GM19351 (cell line): Measurements from ENCODE around the gene WWOX.

Experiments
- ATAC-seq: cut with Tn5 transposase; IDR thresholded peaks from one replicate; pipeline ENCODE4 v1.9.1; 2021; ENCODE audit warnings: mild to moderate bottlenecking, moderate library complexity; ENCODE audit not compliant: unreplicated experiment

Gene WWOX

GRCh38 chr16:79171504-79171903 is 1072.0 kb downstream of the WWOX start:
- no peak for ATAC-seq

DNA sequence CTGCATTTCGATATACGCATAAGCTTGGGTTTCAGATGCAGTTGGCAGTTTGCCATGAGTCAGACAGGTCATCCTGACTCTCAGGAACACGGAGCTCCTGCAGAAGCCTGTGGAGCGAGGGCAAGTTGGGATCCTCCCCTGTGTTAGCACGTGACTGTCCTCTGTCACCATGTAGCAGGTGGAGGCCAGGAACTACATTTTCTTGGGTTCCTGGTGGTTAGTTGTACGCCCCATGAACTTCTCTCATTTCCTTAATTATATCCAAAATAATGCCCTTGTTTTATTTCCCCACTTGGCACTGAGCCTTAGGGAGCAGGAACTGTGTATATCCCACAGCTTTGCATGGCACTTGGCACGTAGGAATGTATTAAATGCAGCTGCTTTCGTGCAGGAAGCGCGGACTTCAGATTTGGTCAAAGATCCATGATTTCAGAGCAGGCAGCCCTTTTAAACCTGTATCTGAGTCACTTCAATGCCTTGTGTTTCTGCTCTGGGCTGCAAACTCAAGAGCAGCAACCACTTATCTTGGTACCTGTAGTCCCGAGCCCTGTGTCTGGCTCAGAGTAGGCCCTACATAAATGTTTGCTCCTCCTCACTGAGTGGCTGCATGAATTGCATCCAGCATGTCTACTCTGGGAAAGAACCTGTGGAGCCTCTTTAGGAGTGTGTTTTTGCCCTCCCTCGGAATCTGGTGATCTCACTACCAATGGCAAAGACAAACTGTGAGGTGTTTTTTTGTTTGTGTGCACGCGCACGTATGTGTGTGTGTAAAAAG is 1072.7 kb downstream of the WWOX start:
- no peak for ATAC-seq

- ATAC-seq: no peak
Observed at GRCh38 chr16:79172976-79173500, 1073.6 kb downstream of the WWOX start.

DNA sequence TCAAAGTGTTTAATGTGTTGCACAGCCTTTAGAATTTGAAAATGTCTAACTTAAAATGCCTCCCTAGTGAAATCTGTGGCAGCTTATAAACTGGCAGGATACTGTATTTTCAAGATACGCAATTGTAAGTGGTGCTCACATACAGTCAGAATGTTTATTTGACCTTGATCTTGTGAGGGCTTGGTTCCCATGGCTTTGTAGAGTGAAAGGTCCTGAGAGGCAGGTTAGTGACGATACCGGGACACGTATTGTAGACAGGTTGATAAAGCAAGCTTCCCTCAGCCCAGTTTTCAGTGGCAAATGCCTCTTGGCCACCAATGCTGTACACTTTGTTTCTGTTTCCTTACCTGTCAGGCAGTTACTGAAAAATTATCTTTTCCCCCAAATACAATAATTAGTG is 1074.5 kb downstream of the WWOX start:
- ATAC-seq: no peak

GRCh38 chr16:79175286-79176057 is 1076.0 kb downstream of the WWOX start:
- no peak for ATAC-seq

DNA sequence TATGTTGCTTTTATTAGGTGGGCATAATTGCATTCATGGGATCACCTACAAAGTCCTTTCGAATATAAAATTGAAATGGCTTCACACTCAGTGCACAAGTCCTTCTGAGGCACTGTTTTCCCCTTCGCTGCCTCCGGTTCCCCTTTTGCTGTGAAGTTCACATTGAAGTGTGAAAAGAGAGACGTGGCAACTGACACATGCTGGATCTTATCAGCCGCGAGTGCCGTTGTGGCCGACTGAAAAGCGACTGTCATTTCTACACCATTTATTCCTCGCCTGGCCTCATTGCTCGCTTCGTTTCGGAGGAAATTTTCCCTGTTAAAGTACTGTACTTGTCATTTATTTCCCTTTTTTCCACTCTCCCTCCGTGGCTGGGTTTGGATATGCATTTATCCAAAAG is 1077.6 kb downstream of the WWOX start:
- no peak for ATAC-seq

DNA sequence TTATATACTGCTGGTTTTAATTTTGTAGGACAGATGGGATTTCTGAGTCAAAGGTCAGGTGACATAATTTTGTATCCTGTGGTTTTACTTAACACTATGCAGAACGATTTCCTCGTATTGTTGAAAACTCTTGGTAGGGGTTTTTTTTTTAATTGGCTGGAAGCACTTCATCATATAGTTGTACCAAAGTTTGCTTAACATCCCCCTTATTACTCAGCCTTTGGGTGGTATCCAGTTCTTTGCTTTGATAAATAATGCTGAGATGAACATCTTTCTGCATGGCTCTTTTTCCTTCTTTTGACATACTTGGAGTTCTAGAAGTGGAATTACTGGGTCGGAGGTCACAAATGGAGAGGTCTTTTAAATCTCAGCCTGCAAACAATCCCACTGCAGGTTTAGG is 1082.0 kb downstream of the WWOX start:
- no peak for ATAC-seq

DNA sequence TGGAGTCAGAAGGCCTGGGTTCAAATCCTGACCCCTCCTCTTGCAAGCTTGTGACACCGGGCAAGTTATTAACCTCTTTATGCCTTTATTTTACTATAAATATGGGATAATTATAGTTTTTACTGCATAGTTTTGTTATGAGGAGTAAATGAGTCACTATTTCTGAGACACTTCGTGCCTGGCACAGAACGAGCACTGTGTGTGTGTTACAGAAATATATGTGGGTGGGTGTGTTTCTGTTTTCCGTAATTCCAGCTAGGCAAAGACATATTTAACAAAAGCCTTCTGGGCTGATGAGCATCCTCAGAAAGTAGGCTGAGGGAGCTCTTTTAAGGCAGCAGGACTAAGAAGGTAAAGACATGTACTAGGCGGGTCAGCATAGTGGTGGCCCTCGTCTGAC is 1083.2 kb downstream of the WWOX start:
- no peak for ATAC-seq

DNA sequence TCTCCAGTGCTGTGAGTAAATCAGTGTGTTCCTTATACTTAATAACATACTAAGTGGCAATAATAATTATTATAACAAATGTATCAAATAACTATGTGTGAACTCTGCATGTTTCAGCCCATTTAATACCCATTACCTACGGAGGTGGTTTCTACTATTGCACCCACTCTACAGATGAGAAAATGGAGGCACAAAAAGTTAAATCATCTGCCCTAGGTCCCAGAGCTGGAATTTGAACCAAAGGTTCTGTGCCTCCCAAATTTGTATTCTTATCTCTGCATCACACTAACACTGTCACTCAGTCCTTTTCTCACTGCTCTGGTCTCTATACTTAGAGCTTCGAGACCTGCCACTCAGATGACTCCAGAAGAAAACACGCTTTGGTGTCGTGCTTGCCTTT is 1084.1 kb downstream of the WWOX start:
- ATAC-seq: no peak

DNA sequence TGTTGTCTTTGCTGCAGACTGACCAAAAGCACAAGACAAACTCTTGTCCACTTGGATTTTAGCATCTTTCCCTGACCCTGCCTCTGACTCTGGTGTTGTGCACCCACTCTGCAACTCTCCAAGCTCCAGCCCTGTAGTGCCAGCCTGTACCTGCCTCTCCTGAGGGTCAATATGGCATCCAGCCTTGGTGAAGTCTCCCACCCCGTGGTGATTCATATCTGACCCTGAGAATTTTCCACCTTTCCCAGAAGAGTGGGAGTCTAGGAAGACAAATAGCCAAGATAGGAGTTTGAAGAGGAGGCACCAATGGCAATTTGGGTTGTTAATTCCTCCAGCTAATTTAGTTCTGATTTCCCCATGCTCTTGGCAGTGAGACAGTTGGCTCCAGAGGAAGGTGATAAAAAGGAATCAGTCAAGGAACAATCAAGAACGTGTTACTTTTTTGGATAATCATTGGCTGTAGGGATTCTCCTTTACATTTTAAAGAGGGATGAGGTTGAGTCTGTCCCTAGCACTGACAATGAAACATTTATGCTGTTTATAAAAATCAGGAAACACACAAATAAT is 1085.1 kb downstream of the WWOX start:
- no peak for ATAC-seq

DNA sequence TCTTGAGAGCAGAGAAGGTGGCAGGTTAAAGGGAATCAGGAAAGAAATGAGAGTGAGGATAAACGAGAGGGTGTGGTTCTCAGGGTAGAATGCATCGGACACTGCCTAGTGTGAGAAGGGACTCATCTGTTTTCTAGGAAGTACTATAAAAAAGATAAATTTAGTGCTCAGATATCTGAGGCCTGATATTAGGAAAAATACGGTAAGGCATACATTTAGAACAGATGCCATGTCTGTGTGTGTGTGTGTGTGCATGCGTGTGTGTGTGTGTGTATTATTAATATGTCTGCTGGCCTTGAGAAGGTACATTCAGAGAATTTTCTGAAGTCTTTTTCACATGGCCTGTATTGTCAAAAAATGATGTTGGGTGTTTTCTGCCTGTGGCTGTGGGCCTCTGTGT is 1086.3 kb downstream of the WWOX start:
- ATAC-seq: no peak

DNA sequence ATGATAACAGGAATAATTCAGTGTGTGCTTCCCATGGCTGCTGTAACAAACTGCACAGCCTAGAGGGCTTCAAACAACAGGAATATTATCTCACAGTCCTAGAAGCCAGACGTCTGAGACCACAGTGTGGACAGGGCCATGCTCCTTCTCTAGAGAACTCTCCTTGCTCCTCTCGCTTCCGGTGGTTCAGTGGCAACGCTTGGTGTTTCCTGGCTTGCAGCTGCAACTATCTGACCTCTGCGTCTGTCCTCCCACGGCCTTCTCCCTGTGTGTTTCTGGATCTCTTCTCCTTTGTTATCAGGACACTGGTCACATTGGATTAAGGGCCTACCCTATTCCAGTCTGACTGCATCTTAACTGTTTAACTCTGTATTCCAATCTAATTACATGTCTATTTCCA is 1086.7 kb downstream of the WWOX start:
- no peak for ATAC-seq

DNA sequence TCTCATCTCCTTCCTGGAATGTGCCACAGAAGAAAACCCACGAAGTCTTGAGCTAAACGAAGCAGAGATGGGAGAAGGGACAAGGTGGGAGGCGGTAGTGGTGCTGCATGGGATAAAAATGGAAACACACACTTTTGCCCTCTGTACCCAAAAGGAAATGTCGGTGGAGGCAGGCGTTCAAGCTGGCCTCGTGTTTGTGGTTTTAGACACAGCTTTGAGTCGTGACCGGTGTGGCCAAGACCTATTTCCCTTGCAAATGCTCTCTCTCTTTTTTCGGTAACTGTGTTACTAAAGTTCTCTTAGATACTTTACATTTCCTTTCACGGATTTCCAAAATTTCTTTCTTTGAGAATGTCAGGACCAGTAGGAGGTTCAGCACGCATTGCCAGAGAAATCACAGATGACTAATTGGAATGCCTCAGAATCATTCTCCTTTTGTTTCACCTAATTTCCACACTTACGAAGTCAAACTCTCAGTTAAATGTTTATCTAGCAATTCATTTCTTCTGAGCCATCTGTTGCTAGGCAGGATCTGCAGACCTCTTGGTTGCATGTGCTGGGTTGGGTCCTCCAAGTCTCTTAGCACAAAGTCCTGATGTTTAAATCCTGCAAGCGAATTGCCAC is 1088.8 kb downstream of the WWOX start:
- ATAC-seq: no peak

DNA sequence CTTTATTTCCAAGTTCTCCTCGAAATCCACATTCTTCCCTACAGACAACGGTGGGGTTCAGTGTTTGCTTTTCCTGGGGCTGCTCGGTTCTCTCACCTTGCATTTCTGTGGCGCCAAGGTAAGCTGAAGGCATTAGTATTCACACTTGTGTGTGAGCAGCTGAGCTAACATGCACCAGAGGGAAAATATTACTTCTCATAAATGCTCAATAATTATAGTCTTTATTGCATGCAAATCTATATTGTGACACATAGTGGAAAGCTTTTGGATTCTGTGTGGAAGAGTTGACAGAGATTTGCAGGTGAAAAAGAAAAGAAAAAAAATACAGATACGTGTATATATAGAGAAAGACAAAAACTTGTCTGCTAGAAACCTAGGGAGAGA is 1089.3 kb downstream of the WWOX start:
- no peak for ATAC-seq

GRCh38 chr16:79190542-79190941 is 1091.1 kb downstream of the WWOX start:
- ATAC-seq: no peak

- ATAC-seq: no peak
Observed at GRCh38 chr16:79191933-79192332, 1092.5 kb downstream of the WWOX start.

DNA sequence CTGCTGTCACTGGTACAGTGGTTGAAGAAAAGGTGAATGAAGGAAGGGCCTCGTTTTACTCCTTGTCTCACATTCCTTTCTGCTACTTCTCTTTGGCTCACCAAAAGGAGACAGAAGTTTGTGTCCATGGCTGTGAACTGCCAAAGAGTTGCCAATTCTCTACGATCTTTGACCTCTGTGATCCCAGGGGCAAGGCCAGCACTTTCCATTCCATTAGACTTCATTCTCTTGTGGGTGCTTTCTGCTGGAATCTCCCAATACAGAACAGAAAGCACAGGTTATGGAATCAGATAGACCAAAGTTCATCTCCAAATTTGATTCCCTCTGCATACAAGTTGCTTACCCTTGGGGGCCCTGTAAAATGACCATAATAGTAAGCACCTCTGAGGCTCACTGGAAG is 1093.5 kb downstream of the WWOX start:
- no peak for ATAC-seq

- ATAC-seq: no peak
Observed at GRCh38 chr16:79194291-79194690, 1094.8 kb downstream of the WWOX start.

- no peak for ATAC-seq
Observed at GRCh38 chr16:79195938-79196337, 1096.5 kb downstream of the WWOX start.

DNA sequence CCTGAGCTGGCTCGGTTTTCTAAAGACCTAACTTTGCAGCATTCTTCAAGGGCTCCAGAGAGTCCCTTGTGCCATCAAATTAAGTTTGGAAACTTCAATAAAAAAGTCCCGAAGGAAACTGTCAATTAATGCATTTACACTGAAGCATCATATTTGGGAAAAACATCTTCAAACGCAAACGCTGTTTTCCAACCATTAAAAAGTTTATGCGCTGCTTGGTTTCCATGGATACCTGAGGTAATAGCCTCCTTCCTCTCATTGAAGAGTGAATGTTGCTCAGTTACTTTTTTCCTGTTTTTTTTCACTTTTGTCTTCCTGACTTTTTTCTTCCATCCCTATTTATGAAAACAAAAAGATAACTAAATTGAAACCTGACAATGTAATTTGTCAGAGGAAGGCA is 1102.0 kb downstream of the WWOX start:
- no peak for ATAC-seq

DNA sequence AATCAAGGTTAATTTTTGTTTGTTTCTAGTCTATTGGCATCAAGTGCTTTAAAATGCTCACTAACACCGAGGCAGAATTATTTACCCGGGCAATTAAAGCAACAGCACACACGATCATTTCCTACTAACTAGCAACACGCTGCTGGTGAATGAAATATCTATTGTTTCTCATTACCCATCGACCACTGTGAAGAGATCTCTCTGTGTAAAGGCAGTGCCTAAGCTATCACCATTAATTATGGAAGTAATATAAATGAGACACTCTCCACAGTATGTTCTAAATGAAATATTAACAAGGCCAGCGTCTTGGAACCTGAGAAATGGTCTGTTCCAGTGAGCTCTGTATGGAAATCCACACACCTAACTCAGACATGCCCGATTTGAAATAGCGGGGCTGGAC is 1103.5 kb downstream of the WWOX start:
- ATAC-seq: no peak
